Measurements from ENCODE around the gene CLDN11. TPM values are rescaled to one million over a fixed set of nuclear protein-coding genes. Genes with fewer than 3 reads are reported as not detected.

The CLDN11 gene
- total and polyA plus RNA-seq, 10 of the 15 experiments (the other 5 are each of a cell fraction or from before 2014, with no cell fraction given): 0.15 TPM; not detected in 9

GRCh38 chr3:170424879-170425278 lies 6.2 kb downstream of the CLDN11 start:
- ATAC-seq: no peak
- no peak for FAIRE-seq
- intact Hi-C loops (cut with micrococcal nuclease; ENCODE audit: unreplicated experiment): loop anchor here (5.0 kb wide), 1 partner anchor 207 kb away; no protein-coding TSS in a partner anchor
- TF ChIP-seq ATF3 (IDR thresholded peaks at IDR 0.05; ENCODE audit: borderline replicate concordance, extremely low read depth, low read depth, low read length) (no peak), ZBTB4 (CRISPR knock-in tag; IDR thresholded peaks at IDR 0.05) (no peak), SMARCA5 (IDR thresholded peaks at IDR 0.05) (no peak), RFX5 (IDR thresholded peaks at IDR 0.05; ENCODE audit: low read depth, low read length) (no peak), CHD4 (IDR thresholded peaks at IDR 0.05) (no peak), USF1 (IDR thresholded peaks at IDR 0.05; ENCODE audit: borderline replicate concordance, extremely low read length, insufficient read depth, low read depth, low read length) (no peak), BACH1 (IDR thresholded peaks at IDR 0.05; ENCODE audit: borderline replicate concordance) (no peak), ZBTB40 (IDR thresholded peaks at IDR 0.05; ENCODE audit: borderline replicate concordance) (no peak), KAT2A (conservative IDR thresholded peaks at IDR 0.05; ENCODE audit: control insufficient read depth, low read depth, low read length) (no peak), PRDM15 (CRISPR knock-in tag; IDR thresholded peaks at IDR 0.05) (no peak), MTA3 (IDR thresholded peaks at IDR 0.05; ENCODE audit: borderline replicate concordance, low read length) (no peak)

More at GRCh38 chr3:170424879-170425278, 6.2 kb downstream of the CLDN11 start:
- SMC1A ChIA-PET (ENCODE audit: uncharacterized antibody, unreplicated experiment): interaction anchor here (1.3 kb wide), 1 partner anchor 14 kb away, joined by 3 read pairs; no protein-coding TSS in a partner anchor
- no TSS peak for BruUV-seq (replicated peaks)
- no peaks in the 10 kb centered on the region for H3K79me2 ChIP-seq (ENCODE audit: control insufficient read depth, insufficient read depth, low read length)
- H4K20me1 ChIP-seq (ENCODE audit: control insufficient read depth, insufficient read depth): no peaks in the 10 kb centered on the region; the same call in 1 of the 2 replicates
- WGBS (ENCODE audit: insufficient coverage, insufficient replicate concordance, low lambda C conversion rate, missing lambda C conversion rate): 57% methylated on average over 8 of the region's 8 CpGs
- H3K4me1 ChIP-seq (ENCODE audit: control insufficient read depth, insufficient read depth, low read length): peaks cover 16% of the 10 kb centered on the region
- peaks cover 2 to 7% of the 10 kb centered on the region in 2 experiments; a peak in 3 of 4 replicates for H3K27me3 ChIP-seq (replicated peaks in 1 of 2; ENCODE audit: control insufficient read depth in 2 of 2, insufficient read depth in 2 of 2, low read length in 1 of 2)
- H3K27ac ChIP-seq (ENCODE audit: control insufficient read depth, insufficient read depth): no peak overlapping the region
- H3K9ac ChIP-seq (ENCODE audit: control insufficient read depth, insufficient read depth, low read length): no peak overlapping the region
- H3K4me3 ChIP-seq: no peak overlapping the region
- H2AFZ ChIP-seq (ENCODE audit: control insufficient read depth, low read depth, low read length): no peak overlapping the region
- DNase-seq (ENCODE audit: low read depth, low spot score): no peak
- RAD21 ChIA-PET (ENCODE audit: unreplicated experiment): no interaction called here
- in situ Hi-C loops (cut with MboI): loop anchor here (5.0 kb wide), 1 partner anchor 262 kb away; no protein-coding TSS in a partner anchor
- CTCF ChIA-PET: interaction anchor here (2.0 kb wide), 1 partner anchor 11 kb away, joined by 8 read pairs; no protein-coding TSS in a partner anchor
- POLR2A ChIA-PET: no interaction called here
- no peak overlapping the region for H3K4me2 ChIP-seq (ENCODE audit: control insufficient read depth, insufficient read depth)
- H3K36me3 ChIP-seq (ENCODE audit: control insufficient read depth in 2 of 2, insufficient read depth in 2 of 2, low read length in 1 of 2): no peaks in the 10 kb centered on the region
- H3K9me3 ChIP-seq (replicated peaks; ENCODE audit: control insufficient read depth, insufficient read depth, low read length): no peaks in the 10 kb centered on the region
